Measurements from ENCODE around the gene SLC4A3. TPM values are rescaled to one million over a fixed set of nuclear protein-coding genes. Genes with fewer than 3 reads are reported as not detected.

SLC4A3 gene
- total RNA-seq, 1 experiment from 2014 or later: 13.5 TPM

DNA sequence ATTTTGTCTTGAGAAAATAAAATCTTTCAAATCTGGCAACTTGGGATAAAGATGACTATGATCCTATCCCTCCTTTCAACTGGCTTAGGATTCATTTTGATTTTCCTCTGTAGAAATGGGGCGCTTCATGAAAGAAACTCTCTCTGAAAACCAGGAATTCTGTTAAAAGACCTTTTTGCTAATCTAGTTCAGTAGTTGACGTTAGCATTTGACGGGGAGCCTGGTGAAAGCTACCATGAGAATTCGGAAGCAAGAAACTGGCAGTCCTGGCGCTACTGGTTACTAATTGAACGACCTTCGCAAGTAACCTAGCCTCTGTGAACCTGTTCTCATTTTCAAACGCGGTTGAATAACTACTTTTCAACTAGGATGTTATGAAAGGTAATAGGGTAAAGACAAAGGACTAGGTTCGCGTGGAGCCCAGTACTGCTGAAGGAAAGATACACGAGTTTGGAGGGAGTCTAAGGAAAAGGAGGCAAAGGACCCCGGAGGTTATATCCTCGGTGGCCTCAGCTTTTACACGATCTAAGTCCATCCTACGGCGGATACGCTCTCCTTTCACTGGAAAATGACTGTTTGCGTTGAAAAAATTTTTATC is 30.4 kb upstream of the SLC4A3 start:
- Histone ChIP-seq H3K4me1 (ENCODE audit: control insufficient read depth, insufficient read depth, low read length) (peaks cover 7% of the 10 kb centered on the region; the same call in 1 of the 2 replicates), H3K36me3 (ENCODE audit: control insufficient read depth, insufficient read depth, low read length) (peaks cover 2% of the 10 kb centered on the region; the same call in 1 of the 2 replicates), H3K9me3 (ENCODE audit: control insufficient read depth, insufficient read depth, low read depth, low read length) (no peaks in the 10 kb centered on the region), H3K27ac (ENCODE audit: low read length) (peak overlapping the region; percentile 99), H3K27me3 (ENCODE audit: control insufficient read depth, insufficient read depth, low read length) (no peaks in the 10 kb centered on the region), H3K4me3 (ENCODE audit: low read depth in 2 of 2, low read length in 2 of 2) (peak overlapping the region; percentile 78 to 93)
- POLR2A ChIA-PET: interaction anchor here (0.8 to 1.1 kb wide), 2 partner anchors 26 to 210 kb away, joined by 3 read pairs; partner anchors contain the start of genes INHA and OBSL1
- in situ Hi-C loops (cut with HindIII; ENCODE audit: low pct_unique_long_range_greater_than_20kb, low sequenced_read_pairs) (no loop called here), intact Hi-C loops (cut with micrococcal nuclease; ENCODE audit: unreplicated experiment) (no loop called here)
- peak; percentile 22 for DNase-seq (ENCODE audit: low read depth, low spot score)
- TF ChIP-seq, protein P1, sequence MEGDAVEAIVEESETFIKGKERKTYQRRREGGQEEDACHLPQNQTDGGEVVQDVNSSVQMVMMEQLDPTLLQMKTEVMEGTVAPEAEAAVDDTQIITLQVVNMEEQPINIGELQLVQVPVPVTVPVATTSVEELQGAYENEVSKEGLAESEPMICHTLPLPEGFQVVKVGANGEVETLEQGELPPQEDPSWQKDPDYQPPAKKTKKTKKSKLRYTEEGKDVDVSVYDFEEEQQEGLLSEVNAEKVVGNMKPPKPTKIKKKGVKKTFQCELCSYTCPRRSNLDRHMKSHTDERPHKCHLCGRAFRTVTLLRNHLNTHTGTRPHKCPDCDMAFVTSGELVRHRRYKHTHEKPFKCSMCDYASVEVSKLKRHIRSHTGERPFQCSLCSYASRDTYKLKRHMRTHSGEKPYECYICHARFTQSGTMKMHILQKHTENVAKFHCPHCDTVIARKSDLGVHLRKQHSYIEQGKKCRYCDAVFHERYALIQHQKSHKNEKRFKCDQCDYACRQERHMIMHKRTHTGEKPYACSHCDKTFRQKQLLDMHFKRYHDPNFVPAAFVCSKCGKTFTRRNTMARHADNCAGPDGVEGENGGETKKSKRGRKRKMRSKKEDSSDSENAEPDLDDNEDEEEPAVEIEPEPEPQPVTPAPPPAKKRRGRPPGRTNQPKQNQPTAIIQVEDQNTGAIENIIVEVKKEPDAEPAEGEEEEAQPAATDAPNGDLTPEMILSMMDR (IDR thresholded peaks at IDR 0.05): no peak
- TF ChIP-seq, protein P2, sequence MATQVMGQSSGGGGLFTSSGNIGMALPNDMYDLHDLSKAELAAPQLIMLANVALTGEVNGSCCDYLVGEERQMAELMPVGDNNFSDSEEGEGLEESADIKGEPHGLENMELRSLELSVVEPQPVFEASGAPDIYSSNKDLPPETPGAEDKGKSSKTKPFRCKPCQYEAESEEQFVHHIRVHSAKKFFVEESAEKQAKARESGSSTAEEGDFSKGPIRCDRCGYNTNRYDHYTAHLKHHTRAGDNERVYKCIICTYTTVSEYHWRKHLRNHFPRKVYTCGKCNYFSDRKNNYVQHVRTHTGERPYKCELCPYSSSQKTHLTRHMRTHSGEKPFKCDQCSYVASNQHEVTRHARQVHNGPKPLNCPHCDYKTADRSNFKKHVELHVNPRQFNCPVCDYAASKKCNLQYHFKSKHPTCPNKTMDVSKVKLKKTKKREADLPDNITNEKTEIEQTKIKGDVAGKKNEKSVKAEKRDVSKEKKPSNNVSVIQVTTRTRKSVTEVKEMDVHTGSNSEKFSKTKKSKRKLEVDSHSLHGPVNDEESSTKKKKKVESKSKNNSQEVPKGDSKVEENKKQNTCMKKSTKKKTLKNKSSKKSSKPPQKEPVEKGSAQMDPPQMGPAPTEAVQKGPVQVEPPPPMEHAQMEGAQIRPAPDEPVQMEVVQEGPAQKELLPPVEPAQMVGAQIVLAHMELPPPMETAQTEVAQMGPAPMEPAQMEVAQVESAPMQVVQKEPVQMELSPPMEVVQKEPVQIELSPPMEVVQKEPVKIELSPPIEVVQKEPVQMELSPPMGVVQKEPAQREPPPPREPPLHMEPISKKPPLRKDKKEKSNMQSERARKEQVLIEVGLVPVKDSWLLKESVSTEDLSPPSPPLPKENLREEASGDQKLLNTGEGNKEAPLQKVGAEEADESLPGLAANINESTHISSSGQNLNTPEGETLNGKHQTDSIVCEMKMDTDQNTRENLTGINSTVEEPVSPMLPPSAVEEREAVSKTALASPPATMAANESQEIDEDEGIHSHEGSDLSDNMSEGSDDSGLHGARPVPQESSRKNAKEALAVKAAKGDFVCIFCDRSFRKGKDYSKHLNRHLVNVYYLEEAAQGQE (IDR thresholded peaks at IDR 0.05; ENCODE audit: insufficient read depth in 1 of 2, low read depth in 2 of 2, low read length in 1 of 2): peak in 1 of 2 experiments; percentile 40; a peak in 1 of 4 replicates
- no peak for TF ChIP-seq SIN3A (IDR thresholded peaks at IDR 0.05; ENCODE audit: borderline replicate concordance, insufficient read depth, low read depth, low read length)
- no peak for TF ChIP-seq POLR2AphosphoS5 (IDR thresholded peaks at IDR 0.05; ENCODE audit: low read depth, low read length)
- TF ChIP-seq TCF7L2 (IDR thresholded peaks at IDR 0.05; ENCODE audit: low read depth, low read length): no peak
- CTCF ChIA-PET: no interaction called here
- TSS peak; percentile 96 for BruUV-seq (replicated peaks)
- ATAC-seq: peak; percentile 13

DNA sequence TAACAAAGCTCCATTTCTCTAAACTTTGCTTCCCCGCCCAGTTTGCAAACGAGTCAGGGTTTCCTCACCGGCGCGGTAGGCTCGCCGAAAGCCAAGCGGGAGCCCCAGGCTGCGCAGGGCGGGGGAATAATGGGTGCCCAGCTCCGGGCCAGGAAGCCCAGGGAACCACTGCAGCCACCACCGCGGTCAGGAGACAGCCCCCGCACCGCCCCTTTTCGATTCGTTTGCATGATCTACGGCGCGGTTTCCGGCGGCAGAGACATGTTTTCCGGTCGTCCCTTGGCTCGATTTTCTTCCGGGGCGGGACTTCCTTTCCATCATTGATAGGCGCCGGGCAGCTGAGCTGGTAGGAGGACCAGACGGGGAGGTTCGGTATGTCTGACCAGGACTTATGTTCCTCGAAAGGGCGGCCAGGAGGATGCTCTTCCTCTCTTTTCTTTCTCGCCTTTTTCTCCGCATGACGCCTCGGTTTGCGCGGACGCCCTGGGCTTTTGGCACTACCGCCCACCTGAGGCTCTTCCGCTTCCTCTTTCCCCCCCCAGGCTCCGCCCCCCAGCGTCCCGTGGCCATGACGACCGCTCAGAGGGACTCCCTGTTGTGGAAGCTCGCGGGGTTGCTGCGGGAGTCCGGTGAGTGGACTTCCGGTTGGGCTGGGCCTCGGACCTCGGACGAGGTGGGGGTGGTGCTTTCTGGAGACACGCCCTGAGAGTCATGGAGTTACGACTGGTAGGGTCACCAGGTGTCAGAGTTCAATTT is 29.7 kb upstream of the SLC4A3 start, which contains the start of gene STK11IP:
TSS of gene STK11IP (plus strand) at position 306 of the 756 bp plus-strand sequence. CDS start at position 569, 263 bp downstream.
- H3K4me3 ChIP-seq (ENCODE audit: low read depth in 2 of 2, low read length in 2 of 2): peak within 1 kb of the TSS; percentile 78 to 93
- no peaks in the 10 kb centered on the region for H3K9me3 ChIP-seq (ENCODE audit: control insufficient read depth, insufficient read depth, low read depth, low read length)
- H3K27me3 ChIP-seq (ENCODE audit: control insufficient read depth, insufficient read depth, low read length): no peaks in the 10 kb centered on the region
- ATAC-seq: peak; percentile 98
- H3K4me1 ChIP-seq (ENCODE audit: control insufficient read depth, insufficient read depth, low read length): peaks cover 7% of the 10 kb centered on the region; the same call in 1 of the 2 replicates
- DNase-seq (ENCODE audit: low read depth, low spot score): peak; percentile 87
- in situ Hi-C loops (cut with HindIII; ENCODE audit: low pct_unique_long_range_greater_than_20kb, low sequenced_read_pairs): no loop called here
- TF ChIP-seq POLR2AphosphoS5 (IDR thresholded peaks at IDR 0.05; ENCODE audit: low read depth, low read length): peak; percentile 96
- TF ChIP-seq SIN3A (IDR thresholded peaks at IDR 0.05; ENCODE audit: borderline replicate concordance, insufficient read depth, low read depth, low read length): peak; percentile 73
- TF ChIP-seq, protein P1 (IDR thresholded peaks at IDR 0.05): no peak
- no peak for TF ChIP-seq TCF7L2 (IDR thresholded peaks at IDR 0.05; ENCODE audit: low read depth, low read length)
- TF ChIP-seq, protein P2 (IDR thresholded peaks at IDR 0.05; ENCODE audit: insufficient read depth in 1 of 2, low read depth in 2 of 2, low read length in 1 of 2): no peak; a peak in 1 of 4 replicates
- ChIA-PET CTCF (no interaction called here), POLR2A (interaction anchor here (0.6 to 1.1 kb wide), 5 partner anchors 26 to 1362 kb away, joined by 3 to 6 read pairs (median 4); partner anchors contain the start of genes INHA and OBSL1)
- H3K27ac ChIP-seq (ENCODE audit: low read length): peak within 1 kb of the TSS; percentile 99
- peaks cover 4% of the 10 kb centered on the region for H3K36me3 ChIP-seq (ENCODE audit: control insufficient read depth, insufficient read depth, low read length)
- intact Hi-C loops (cut with micrococcal nuclease; ENCODE audit: unreplicated experiment): no loop called here
- BruUV-seq (replicated peaks): no TSS peak
